ENCODE data around the gene IRAK1. TPM values are rescaled to one million over a fixed set of nuclear protein-coding genes. Genes with fewer than 3 reads are reported as not detected.
"Not testable (repeated sequence)": the region's sequence is repeated elsewhere in the genome, so short reads cannot be mapped to it uniquely, and the experiment has no call there.

IRAK1 gene
- total RNA-seq, 2 experiments from 2014 or later, result 107 to 112 TPM

DNA sequence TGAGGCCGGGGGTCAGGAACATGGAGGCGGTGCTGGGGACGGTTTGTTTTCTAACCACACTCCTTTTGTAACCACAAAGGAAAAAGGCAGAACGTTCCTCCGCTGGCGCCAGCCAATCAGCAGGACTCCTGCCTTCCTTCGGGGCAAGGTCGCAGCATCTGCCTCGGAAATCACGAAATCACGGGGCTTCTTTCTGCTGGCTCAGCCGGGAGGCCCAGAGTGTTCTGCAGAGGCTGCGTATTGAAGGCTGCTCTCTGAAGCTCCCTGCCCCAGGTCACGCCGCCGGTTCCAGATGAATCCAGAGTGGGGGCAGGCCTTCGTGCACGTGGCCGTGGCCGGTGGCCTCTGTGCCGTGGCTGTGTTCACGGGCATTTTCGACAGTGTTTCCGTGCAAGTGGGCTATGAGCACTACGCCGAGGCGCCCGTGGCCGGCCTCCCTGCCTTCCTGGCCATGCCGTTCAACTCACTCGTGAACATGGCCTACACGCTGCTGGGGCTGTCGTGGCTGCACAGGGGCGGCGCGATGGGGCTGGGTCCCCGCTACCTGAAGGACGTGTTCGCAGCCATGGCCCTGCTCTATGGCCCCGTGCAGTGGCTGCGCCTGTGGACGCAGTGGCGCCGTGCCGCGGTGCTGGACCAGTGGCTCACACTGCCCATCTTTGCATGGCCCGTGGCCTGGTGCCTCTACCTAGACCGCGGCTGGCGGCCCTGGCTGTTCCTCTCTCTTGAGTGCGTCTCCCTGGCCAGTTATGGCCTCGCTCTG, 37.8 kb downstream of the IRAK1 start:
- Mint-ChIP-seq H3K4me1 (peaks cover 52% of the 10 kb centered on the region), H3K27me3 (no peaks in the 10 kb centered on the region), H3K9me3 (no peaks in the 10 kb centered on the region), H3K4me3 (peak overlapping the region; percentile 47), H3K36me3 (ENCODE audit: low read depth) (peaks cover 8% of the 10 kb centered on the region), H3K27ac (peak overlapping the region; percentile 97)
- DNase-seq, result peak; percentile 77
- POLR2A ChIA-PET, result interaction anchor here (1.0 kb wide), 1 partner anchor 11 kb away, joined by 4 read pairs; the partner anchor contains the start of gene HCFC1
- CTCF ChIA-PET, result interaction anchor here (0.7 to 2.0 kb wide), 5 partner anchors 8 to 38 kb away, joined by 3 to 6 read pairs (median 5); partner anchors contain the start of genes IRAK1 and TMEM187

DNA sequence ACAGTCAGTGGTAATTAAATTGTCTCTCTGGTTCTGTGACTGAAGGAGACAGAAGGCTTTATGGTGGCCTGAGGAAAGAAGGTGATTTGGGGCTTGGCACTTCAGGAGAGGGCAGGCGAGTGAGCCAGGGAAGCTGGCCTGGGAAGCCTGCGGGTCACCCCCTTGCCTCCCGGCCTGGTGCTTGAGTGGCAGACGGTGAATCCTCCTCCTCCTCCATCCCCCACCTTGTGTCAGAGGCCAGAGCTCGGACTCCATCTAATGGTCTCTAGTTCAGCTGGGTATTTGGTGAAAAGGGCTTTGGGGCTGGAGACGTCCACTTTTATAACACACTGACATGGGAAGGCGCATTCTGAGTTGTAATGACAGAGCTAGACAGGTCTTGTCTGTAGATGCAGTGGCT, 38.5 kb downstream of the IRAK1 start:
- DNase-seq, result no peak
- Mint-ChIP-seq H3K4me3 (peak overlapping the region; percentile 47), H3K27me3 (no peaks in the 10 kb centered on the region), H3K27ac (peak overlapping the region; percentile 93), H3K36me3 (ENCODE audit: low read depth) (peaks cover 8% of the 10 kb centered on the region), H3K4me1 (peaks cover 46% of the 10 kb centered on the region), H3K9me3 (no peaks in the 10 kb centered on the region)
- POLR2A ChIA-PET, result interaction anchor here (1.0 kb wide), 1 partner anchor 10 kb away, joined by 4 read pairs; the partner anchor contains the start of gene HCFC1
- CTCF ChIA-PET, result interaction anchor here (0.7 to 2.0 kb wide), 6 partner anchors 9 to 39 kb away, joined by 3 to 6 read pairs (median 4); partner anchors contain the start of genes IRAK1 and TMEM187

DNA sequence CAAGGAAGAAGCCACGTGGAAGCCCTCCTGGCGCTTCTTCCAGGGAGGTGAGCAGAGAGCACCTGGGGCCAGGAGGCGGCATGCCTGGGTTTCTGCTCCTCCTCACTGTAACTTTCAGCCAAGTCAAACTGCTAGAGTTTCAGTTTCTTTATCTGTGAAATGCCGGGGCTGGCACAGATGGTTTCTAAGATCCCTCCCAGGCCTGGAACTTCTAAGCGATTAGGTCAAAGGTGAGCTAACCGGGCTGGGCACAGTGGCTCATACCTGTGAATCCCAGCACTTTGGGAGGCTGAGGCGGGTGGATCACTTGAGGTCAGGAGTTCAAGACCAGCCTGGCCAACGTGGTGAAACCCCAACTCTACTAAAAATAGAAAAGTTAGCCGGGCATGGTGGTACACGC, 39.3 kb downstream of the IRAK1 start:
- H3K27me3 Mint-ChIP-seq; POLR2A ChIA-PET; H3K9me3 Mint-ChIP-seq; H3K36me3 Mint-ChIP-seq (ENCODE audit: low read depth): not testable (repeated sequence)
- peak; percentile 37 for DNase-seq
- Mint-ChIP-seq H3K4me1 (peaks cover 49% of the 10 kb centered on the region), H3K4me3 (peak overlapping the region; percentile 70), H3K27ac (peak overlapping the region; percentile 93)
- CTCF ChIA-PET, result interaction anchor here (1.1 to 2.0 kb wide), 5 partner anchors 8 to 32 kb away, joined by 3 to 6 read pairs (median 5); partner anchors contain the start of gene TMEM187

DNA sequence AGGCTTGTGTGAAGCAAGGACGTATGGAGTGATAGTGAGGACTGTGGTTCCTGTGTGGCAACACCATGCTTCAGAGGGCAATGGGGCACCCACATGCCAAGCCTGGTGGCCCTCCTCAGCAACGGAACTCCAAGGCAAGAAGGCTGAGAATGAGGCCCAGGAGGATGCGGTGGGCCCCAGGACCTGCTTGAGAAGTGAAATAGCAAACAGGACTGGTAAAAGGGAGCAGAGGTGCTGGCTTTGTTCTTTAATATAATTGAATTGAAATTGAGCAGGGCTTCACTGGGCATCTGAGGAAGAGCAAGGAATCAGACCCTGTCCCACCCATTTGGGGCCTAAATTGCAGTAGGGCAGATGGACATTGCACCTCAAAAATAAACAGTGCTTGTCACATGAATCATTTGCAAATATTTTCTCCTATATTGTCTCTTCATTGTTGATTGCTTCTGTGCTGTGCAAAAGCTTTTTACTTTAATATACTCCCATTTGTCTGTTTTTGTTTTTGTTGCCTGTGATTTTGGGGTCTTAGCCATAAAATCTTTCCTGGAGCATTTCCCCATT, 44.9 kb downstream of the IRAK1 start:
- H3K27ac Mint-ChIP-seq, result peak overlapping the region; percentile 98
- POLR2A ChIA-PET, result no interaction called here
- H3K4me3 Mint-ChIP-seq, result peak overlapping the region; percentile 51
- CTCF ChIA-PET, result interaction anchor here (1.2 kb wide), 1 partner anchor 46 kb away, joined by 3 read pairs; no protein-coding TSS in a partner anchor
- H3K9me3 Mint-ChIP-seq, result no peaks in the 10 kb centered on the region
- H3K36me3 Mint-ChIP-seq (ENCODE audit: low read depth), result peaks cover 4% of the 10 kb centered on the region
- peaks cover 22% of the 10 kb centered on the region for H3K4me1 Mint-ChIP-seq
- DNase-seq, result no peak
- H3K27me3 Mint-ChIP-seq, result no peaks in the 10 kb centered on the region

DNA sequence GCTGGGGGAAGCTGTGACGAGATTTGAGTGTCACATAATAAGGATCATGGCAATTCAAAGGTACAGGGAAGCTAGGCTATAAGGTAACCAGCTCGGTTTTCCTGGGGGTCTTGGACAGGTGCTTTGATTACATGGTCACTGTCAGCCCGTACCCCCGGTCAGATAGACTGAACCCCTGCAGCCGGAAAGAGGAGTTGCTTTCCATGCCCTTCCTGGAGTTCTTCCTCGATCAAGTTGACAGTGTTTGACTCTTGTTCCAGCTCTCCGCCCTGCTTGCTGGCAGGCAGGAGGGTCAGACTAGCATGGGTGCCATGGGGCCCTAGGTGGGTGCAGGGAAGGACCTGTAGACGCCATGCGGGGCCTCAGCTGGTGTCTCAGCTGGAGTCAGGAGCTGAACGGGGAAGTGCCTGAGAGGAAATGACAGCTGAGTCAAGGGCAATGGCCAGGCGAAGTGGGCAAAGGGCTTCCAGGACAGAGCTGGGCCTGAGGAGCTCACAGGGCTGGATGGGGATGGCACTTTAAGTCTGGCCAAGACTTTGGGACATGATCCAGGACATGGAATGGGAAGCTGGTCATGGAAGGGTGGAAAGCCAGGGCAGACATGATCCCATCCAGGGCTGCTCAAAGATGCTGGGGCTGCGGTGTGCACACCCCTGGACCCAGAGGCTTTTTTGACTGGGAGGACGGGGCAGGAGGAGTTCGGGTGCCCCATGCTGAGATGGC, 45.5 kb downstream of the IRAK1 start:
- CTCF ChIA-PET, result interaction anchor here (0.6 to 1.3 kb wide), 5 partner anchors 27 to 551 kb away, joined by 3 to 5 read pairs (median 3); partner anchors contain the start of gene EMD
- H3K4me1 Mint-ChIP-seq, result peaks cover 22% of the 10 kb centered on the region
- H3K27me3 Mint-ChIP-seq, result no peaks in the 10 kb centered on the region
- no peaks in the 10 kb centered on the region for H3K9me3 Mint-ChIP-seq
- H3K36me3 Mint-ChIP-seq (ENCODE audit: low read depth), result peaks cover 9% of the 10 kb centered on the region
- peak overlapping the region; percentile 51 for H3K4me3 Mint-ChIP-seq
- no peak for DNase-seq
- POLR2A ChIA-PET, result no interaction called here
- peak overlapping the region; percentile 98 for H3K27ac Mint-ChIP-seq

DNA sequence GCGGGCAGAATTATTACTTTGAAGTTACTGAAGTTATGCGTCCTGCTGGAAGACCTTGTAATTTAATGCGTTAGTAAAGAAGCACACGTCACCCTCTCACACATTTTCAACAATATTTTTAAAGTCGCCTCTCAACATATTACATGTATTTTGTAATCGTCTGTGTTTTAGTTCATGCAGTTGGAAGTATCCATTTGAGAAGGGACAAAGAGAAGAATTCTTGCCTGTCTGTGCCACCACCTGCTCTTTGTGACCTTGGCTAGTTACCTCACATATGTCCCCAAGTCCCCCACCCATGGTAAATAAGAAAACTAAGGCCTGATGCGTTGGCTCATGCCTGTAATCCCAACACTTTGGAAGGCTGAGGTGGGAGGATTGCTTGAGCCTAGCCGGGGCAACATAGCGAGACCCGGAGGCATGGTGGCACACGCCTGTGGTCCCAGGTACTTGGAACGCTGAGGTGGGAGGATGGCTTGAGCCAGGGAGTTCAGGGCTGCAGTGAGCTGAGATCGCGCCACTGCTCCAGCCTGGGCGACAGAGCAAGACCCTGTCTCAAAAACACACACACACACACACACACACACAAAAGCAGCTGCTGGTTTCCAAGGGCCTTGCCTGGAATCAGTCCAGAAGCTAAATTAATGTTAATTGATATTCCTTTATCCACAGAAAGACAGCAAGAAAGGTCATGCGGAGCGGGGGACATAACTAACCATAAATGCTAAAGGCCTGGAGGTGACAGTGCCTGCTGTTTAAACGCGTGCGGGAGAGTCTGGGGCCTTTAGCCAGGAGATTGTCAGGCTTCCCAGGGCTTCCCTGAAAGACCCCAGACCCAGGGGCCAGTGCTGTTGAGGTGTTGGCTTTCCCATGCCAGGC, 46.3 kb downstream of the IRAK1 start:
- H3K36me3 Mint-ChIP-seq (ENCODE audit: low read depth), result peaks cover 14% of the 10 kb centered on the region
- H3K4me1 Mint-ChIP-seq, result peaks cover 22% of the 10 kb centered on the region
- no peaks in the 10 kb centered on the region for H3K9me3 Mint-ChIP-seq
- DNase-seq, result no peak
- H3K27me3 Mint-ChIP-seq, result no peaks in the 10 kb centered on the region
- peak overlapping the region; percentile 98 for H3K27ac Mint-ChIP-seq
- peak overlapping the region; percentile 88 for H3K4me3 Mint-ChIP-seq
- POLR2A ChIA-PET, result no interaction called here
- CTCF ChIA-PET, result interaction anchor here (0.6 to 1.3 kb wide), 6 partner anchors 8 to 551 kb away, joined by 3 to 5 read pairs (median 4); partner anchors contain the start of gene EMD

DNA sequence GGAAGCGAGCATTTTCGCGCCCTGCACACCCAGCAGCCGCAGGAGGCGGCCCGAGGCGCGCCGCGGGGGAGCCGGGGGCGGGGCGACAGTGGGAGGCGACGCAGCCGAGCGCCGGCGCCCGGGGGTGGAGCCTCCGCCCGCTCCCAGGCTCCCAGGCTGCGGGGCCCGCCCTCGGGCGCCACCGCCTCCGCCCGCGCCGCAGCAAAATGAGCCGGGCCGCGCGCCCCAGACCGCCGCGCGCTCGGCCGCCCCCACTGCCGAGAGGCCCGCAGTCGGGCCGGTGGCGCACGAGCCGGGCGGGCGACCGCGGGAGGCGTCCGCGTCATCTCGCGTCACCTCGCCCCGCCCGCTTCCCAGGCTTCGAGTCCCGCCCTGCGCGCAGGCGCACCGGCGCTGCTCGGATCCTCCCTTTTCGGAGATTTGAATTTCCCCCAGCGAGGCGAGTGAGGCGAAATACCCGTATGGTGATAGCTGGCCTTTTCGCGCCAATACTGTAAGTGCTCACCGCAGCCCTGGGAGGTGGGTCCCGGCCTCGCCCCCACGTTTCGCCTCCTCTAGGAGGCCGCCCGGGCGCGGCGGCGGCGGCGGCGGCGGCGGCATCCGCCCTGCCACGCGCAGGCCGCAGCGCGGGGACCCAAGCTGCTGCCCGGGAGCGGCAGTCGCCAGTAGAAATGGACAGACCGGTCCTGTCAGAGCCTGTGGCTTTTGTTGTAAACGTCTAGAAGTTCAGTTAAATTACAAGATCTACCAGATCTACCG, 47.2 kb downstream of the IRAK1 start, which contains the start of gene TMEM187:
Gene TMEM187 (plus strand): TSS at position 387 of the 759 bp plus-strand sequence. CDS start 9,309 bp downstream, outside the sequence.
- CTCF ChIA-PET, result interaction anchor here (1.2 kb wide), 1 partner anchor 9 kb away, joined by 5 read pairs; no protein-coding TSS in a partner anchor
- Mint-ChIP-seq H3K9me3 (no peaks in the 10 kb centered on the region), H3K36me3 (ENCODE audit: low read depth) (peaks cover 23% of the 10 kb centered on the region), H3K4me1 (peaks cover 30% of the 10 kb centered on the region), H3K4me3 (peak within 1 kb of the TSS; percentile 100), H3K27ac (peak within 1 kb of the TSS; percentile 100), H3K27me3 (no peaks in the 10 kb centered on the region)
- peak; percentile 89 for DNase-seq
- POLR2A ChIA-PET, result no interaction called here

DNA sequence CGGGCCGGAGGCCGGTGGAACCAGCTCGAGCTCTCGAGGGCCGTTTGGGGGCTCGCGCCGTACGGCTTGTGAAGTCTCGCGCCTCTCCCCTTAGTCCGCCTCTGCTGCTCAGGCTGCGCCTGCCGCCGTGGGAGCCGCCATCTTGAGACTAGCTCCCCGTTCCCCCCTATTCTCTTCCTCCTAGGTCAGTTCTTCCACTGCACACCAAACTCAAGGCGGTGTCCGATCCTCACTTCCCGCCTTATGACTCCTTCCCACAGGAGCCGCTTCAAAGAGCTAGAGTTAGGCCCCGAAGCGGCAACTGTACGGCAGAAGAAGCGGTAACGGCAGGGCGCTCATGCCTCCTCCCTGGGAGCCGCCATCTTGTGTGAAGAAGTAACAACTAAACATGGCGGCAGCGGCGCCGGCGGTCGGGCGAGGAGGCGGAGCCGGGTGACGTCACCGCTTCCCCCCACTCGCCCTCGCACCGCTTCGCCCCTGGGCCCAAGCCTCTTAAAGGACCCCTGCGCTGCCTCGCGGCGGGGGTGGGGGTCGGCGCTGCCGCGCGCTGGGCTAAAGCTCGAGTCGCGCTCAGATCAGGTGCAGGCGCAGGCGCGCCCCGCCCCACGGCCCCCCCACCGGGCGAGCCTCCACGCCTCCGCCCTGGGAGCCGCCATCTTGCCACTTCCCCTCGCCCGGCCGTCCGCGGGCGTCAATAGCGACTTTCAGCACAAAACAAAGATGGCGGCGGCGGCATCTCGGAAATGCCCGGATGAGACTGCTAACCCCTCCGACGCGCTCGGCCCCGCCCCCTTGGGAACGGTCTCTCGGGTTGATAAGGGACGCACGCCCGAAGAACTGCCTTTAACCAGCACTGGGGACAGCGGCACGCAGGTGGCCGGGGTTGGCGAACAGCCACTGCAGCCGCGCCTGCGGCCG, 48.0 kb downstream of the IRAK1 start, which contains the start of gene HCFC1:
Gene HCFC1 (minus strand): TSS at position 369 of the 918 bp plus-strand sequence. CDS start 978 bp downstream, outside the sequence.
- H3K9me3 Mint-ChIP-seq, result no peaks in the 10 kb centered on the region
- H3K27ac Mint-ChIP-seq, result peak within 1 kb of the TSS; percentile 100
- DNase-seq, result peak; percentile 90
- H3K4me3 Mint-ChIP-seq, result peak within 1 kb of the TSS; percentile 100
- peaks cover 27% of the 10 kb centered on the region for H3K36me3 Mint-ChIP-seq (ENCODE audit: low read depth)
- peaks cover 38% of the 10 kb centered on the region for H3K4me1 Mint-ChIP-seq
- H3K27me3 Mint-ChIP-seq, result no peaks in the 10 kb centered on the region
- ChIA-PET POLR2A (interaction anchor here (0.9 kb wide), 1 partner anchor 10 kb away, joined by 4 read pairs; no protein-coding TSS in a partner anchor), CTCF (interaction anchor here (1.2 to 7.6 kb wide), 4 partner anchors 10 to 47 kb away, joined by 3 to 82 read pairs (median 5); partner anchors contain the start of gene RENBP)

DNA sequence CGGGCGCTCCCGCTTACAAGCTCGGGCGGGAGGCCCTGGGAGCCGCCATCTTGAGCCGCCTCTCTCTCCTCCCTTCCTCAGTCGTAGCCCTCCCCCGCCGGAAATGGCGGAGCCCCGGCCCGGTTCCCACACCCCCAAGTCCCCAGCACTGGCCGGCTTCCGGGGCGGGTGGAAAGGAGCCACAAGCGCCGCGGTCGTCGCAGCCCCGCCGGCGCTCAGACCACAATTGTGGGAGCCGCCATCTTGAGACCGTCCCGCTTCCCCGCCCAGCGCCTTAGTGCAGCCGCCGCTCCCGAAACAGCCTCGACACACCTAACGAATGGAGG, 48.6 kb downstream of the IRAK1 start:
- Mint-ChIP-seq H3K27ac (peak overlapping the region; percentile 100), H3K4me1 (peaks cover 44% of the 10 kb centered on the region), H3K9me3 (no peaks in the 10 kb centered on the region), H3K36me3 (ENCODE audit: low read depth) (peaks cover 32% of the 10 kb centered on the region), H3K27me3 (no peaks in the 10 kb centered on the region), H3K4me3 (peak overlapping the region; percentile 100)
- CTCF ChIA-PET, result interaction anchor here (1.5 to 7.6 kb wide), 3 partner anchors 22 to 47 kb away, joined by 3 to 82 read pairs (median 5); partner anchors contain the start of gene RENBP
- POLR2A ChIA-PET, result interaction anchor here (0.9 kb wide), 1 partner anchor 10 kb away, joined by 4 read pairs; no protein-coding TSS in a partner anchor
- DNase-seq, result peak; percentile 89
